HL-60 (cell line): ENCODE measurements around the gene TMPRSS6.

Experiments
- GABPA ChIP-seq: IDR thresholded peaks from 2 replicates; pipeline ENCODE4 v1.6.1; 2012; ENCODE audit warnings: low read depth
- POLR2AphosphoS5 ChIP-seq: IDR thresholded peaks from 2 replicates; pipeline ENCODE4 v1.6.1; 2012; ENCODE audit warnings: low read depth
- TF ChIP-seq, protein P1 (sequence below): IDR thresholded peaks from one replicate; pipeline ENCODE4 v1.5.1; 2011; ENCODE audit warnings: low read length, control low read depth, inconsistent platforms; ENCODE audit not compliant: insufficient read depth
- TF ChIP-seq, protein P2 (sequence below): IDR thresholded peaks from 2 replicates; pipeline ENCODE4 v1.6.1; 2012; ENCODE audit warnings: low read depth; ENCODE audit not compliant: insufficient replicate concordance

DNA sequence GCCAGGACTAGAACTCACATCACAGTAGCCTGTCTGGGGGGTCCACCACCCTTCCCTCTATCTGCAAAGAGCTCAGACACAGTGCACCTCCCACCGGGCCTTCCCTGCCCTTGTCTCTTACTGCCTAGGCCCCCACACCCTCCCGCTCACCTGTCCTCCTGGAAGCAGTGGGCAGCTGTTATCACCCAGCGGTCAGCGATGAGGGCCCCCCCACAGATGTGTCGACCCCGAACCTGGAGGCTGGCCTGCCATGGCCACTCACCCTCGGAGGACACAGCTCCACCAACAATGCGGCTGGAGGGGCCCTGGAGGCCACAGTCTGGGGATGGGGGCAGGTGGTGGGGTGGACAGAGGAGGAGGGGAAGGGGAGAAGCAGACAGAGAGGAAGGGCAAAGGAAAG lies 39.2 kb downstream of the TMPRSS6 start:
- no peak for TF ChIP-seq GABPA
- TF ChIP-seq, protein P1, sequence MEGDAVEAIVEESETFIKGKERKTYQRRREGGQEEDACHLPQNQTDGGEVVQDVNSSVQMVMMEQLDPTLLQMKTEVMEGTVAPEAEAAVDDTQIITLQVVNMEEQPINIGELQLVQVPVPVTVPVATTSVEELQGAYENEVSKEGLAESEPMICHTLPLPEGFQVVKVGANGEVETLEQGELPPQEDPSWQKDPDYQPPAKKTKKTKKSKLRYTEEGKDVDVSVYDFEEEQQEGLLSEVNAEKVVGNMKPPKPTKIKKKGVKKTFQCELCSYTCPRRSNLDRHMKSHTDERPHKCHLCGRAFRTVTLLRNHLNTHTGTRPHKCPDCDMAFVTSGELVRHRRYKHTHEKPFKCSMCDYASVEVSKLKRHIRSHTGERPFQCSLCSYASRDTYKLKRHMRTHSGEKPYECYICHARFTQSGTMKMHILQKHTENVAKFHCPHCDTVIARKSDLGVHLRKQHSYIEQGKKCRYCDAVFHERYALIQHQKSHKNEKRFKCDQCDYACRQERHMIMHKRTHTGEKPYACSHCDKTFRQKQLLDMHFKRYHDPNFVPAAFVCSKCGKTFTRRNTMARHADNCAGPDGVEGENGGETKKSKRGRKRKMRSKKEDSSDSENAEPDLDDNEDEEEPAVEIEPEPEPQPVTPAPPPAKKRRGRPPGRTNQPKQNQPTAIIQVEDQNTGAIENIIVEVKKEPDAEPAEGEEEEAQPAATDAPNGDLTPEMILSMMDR: no peak
- TF ChIP-seq, protein P2, sequence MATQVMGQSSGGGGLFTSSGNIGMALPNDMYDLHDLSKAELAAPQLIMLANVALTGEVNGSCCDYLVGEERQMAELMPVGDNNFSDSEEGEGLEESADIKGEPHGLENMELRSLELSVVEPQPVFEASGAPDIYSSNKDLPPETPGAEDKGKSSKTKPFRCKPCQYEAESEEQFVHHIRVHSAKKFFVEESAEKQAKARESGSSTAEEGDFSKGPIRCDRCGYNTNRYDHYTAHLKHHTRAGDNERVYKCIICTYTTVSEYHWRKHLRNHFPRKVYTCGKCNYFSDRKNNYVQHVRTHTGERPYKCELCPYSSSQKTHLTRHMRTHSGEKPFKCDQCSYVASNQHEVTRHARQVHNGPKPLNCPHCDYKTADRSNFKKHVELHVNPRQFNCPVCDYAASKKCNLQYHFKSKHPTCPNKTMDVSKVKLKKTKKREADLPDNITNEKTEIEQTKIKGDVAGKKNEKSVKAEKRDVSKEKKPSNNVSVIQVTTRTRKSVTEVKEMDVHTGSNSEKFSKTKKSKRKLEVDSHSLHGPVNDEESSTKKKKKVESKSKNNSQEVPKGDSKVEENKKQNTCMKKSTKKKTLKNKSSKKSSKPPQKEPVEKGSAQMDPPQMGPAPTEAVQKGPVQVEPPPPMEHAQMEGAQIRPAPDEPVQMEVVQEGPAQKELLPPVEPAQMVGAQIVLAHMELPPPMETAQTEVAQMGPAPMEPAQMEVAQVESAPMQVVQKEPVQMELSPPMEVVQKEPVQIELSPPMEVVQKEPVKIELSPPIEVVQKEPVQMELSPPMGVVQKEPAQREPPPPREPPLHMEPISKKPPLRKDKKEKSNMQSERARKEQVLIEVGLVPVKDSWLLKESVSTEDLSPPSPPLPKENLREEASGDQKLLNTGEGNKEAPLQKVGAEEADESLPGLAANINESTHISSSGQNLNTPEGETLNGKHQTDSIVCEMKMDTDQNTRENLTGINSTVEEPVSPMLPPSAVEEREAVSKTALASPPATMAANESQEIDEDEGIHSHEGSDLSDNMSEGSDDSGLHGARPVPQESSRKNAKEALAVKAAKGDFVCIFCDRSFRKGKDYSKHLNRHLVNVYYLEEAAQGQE: no peak
- TF ChIP-seq POLR2AphosphoS5: no peak
